ENCODE data around the gene CHST11.

Gene CHST11

GRCh38 chr12:104637604-104638003 lies 180.9 kb downstream of the CHST11 start:
- DNase-seq, result no peak

- DNase-seq, result no peak
Observed at GRCh38 chr12:104638218-104638850, 181.6 kb downstream of the CHST11 start.

GRCh38 chr12:104638851-104639240 lies 182.1 kb downstream of the CHST11 start:
- DNase-seq, result no peak

GRCh38 chr12:104640956-104641355 lies 184.2 kb downstream of the CHST11 start:
- DNase-seq, result no peak

GRCh38 chr12:104641862-104642261 lies 185.1 kb downstream of the CHST11 start:
- no peak for DNase-seq

GRCh38 chr12:104643093-104643818 lies 186.5 kb downstream of the CHST11 start:
- no peak for DNase-seq

- peak; percentile 82 for DNase-seq
Observed at GRCh38 chr12:104643819-104644669, 187.3 kb downstream of the CHST11 start.

- no peak for DNase-seq
Observed at GRCh38 chr12:104648756-104649155, 192.0 kb downstream of the CHST11 start.

GRCh38 chr12:104649217-104649824 lies 192.6 kb downstream of the CHST11 start:
- DNase-seq, result no peak

GRCh38 chr12:104649921-104650320 lies 193.2 kb downstream of the CHST11 start:
- DNase-seq, result no peak

- no peak for DNase-seq
Observed at GRCh38 chr12:104650541-104650940, 193.8 kb downstream of the CHST11 start.

- no peak for DNase-seq
Observed at GRCh38 chr12:104651811-104652210, 195.1 kb downstream of the CHST11 start.

- DNase-seq, result no peak
Observed at GRCh38 chr12:104652358-104652757, 195.6 kb downstream of the CHST11 start.

GRCh38 chr12:104652910-104653309 lies 196.2 kb downstream of the CHST11 start:
- no peak for DNase-seq

GRCh38 chr12:104653730-104654664 lies 197.2 kb downstream of the CHST11 start:
- DNase-seq, result no peak

- DNase-seq, result no peak
Observed at GRCh38 chr12:104654665-104655609, 198.2 kb downstream of the CHST11 start.

- DNase-seq, result no peak
Observed at GRCh38 chr12:104656383-104656782, 199.6 kb downstream of the CHST11 start.

GRCh38 chr12:104656921-104657320 lies 200.2 kb downstream of the CHST11 start:
- DNase-seq, result peak; percentile 70

- DNase-seq, result no peak
Observed at GRCh38 chr12:104657726-104658484, 201.2 kb downstream of the CHST11 start.

GRCh38 chr12:104659058-104659457 lies 202.3 kb downstream of the CHST11 start:
- no peak for DNase-seq
